ENCODE data around the gene FADS2.

The FADS2 gene

DNA sequence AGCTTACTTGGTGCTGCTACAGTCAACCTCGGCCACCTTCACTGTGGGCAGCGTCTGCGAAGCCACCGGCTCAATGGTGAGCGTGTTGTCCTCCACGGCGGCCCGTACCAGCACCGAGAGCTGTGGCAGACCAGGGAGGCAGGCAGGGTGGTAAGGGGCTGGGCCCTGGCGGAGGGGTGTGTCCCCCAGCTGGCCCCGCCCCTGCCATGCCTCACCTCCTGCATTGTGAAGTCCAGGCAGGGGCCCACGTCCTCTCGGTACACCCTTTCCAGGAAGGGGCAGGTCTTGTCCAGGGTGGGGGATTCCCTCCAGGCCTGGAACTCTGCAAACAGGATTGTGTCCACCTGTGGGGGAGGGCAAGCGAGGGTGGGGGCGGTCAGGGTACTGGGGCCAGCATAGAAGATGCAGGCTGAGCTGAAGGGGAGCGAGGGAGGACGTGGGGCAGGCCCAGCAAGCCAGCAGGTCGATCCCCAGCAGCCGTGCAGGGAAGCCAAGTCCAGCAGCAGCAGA is 76.5 kb downstream of the FADS2 start:
- Histone ChIP-seq H3K4me1 (no peaks in the 10 kb centered on the region), H3K27ac (no peak overlapping the region), H3K36me3 (peaks cover 0 to 61% (median 48%) of the 10 kb centered on the region in 3 donors), H3K4me3 (no peak overlapping the region), H3K27me3 (no peaks in the 10 kb centered on the region), H3K9me3 (no peaks in the 10 kb centered on the region)
- DNase-seq: no peak
- TF ChIP-seq, protein P1, sequence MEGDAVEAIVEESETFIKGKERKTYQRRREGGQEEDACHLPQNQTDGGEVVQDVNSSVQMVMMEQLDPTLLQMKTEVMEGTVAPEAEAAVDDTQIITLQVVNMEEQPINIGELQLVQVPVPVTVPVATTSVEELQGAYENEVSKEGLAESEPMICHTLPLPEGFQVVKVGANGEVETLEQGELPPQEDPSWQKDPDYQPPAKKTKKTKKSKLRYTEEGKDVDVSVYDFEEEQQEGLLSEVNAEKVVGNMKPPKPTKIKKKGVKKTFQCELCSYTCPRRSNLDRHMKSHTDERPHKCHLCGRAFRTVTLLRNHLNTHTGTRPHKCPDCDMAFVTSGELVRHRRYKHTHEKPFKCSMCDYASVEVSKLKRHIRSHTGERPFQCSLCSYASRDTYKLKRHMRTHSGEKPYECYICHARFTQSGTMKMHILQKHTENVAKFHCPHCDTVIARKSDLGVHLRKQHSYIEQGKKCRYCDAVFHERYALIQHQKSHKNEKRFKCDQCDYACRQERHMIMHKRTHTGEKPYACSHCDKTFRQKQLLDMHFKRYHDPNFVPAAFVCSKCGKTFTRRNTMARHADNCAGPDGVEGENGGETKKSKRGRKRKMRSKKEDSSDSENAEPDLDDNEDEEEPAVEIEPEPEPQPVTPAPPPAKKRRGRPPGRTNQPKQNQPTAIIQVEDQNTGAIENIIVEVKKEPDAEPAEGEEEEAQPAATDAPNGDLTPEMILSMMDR (IDR thresholded peaks at IDR 0.05): no peak
- intact Hi-C loops (cut with DNase I; ENCODE audit: low total_unique reads): no loop called here

DNA sequence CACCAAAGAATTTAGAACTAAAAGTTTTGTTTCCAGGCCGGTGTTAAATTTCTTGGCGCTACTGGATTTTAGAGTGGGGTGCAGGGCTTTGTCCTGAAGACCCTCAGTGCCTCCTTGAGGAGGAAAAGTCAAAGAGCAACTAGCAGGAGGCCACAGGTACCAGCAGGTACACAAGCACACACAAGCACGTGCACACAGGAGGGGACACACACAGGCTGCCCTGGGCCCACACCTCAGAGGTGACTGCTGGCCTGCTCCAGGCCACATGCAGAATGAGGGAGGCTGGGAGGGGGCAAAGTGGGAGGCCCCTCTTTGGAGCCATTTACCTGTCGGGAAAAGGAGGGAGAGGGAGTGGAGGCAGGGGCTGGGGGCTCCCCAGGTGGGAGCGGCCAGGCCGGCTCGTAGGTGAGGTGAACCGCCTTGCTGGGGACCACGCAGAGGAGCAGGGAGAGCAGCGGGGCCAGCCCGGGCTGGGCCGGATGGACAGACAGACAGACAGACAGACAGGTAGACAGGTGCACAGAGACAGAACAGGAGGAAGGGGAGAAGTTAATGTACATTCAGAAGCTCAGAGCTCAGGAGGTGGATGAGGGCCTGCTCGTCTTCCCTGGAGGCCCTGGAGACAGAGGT is 77.1 kb downstream of the FADS2 start:
- no peak for DNase-seq
- no peaks in the 10 kb centered on the region for H3K4me1 ChIP-seq
- no peaks in the 10 kb centered on the region for H3K27me3 ChIP-seq
- TF ChIP-seq, protein P1 (IDR thresholded peaks at IDR 0.05): no peak
- intact Hi-C loops (cut with DNase I; ENCODE audit: low total_unique reads): no loop called here
- H3K4me3 ChIP-seq: no peak overlapping the region
- H3K36me3 ChIP-seq: peaks cover 0 to 57% (median 48%) of the 10 kb centered on the region in 3 donors
- no peaks in the 10 kb centered on the region for H3K9me3 ChIP-seq
- no peak overlapping the region for H3K27ac ChIP-seq

DNA sequence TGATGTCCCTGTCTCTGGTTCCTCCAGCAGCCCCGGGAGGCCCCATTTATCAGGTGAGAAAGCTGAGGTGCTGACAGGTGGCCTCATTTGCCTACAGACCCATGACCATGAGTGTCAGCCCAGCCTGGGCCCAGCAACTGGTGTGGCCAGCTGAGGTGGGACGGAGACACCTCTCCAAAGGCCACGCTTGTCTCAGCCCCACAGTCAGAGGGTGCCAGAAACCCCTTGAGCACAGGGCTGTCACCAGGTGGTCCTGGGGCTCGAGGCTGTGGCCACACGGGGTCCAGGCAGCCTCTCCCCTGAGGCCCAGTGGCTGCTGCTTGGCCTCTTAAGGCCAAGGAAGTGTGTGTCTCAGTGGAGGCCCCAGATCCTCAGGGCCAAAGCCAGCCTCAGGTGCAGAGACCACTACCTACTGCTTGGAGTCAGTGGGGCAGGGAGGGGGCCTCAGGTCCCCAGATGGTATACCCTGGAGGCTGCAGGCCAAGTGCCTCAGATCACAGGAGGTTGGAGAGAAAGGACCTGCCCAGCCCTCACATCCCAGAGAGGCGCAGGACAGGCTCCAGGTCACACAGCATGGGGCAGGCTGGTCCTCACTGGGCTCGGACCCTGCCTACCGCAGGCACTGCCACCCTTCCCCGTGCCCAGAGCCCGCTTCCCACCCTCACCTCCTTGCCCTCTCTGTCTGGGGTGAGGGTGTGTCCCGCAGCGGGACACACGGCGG is 77.9 kb downstream of the FADS2 start:
- TF ChIP-seq, protein P1 (IDR thresholded peaks at IDR 0.05): no peak
- no peak overlapping the region for H3K27ac ChIP-seq
- intact Hi-C loops (cut with DNase I; ENCODE audit: low total_unique reads): no loop called here

DNA sequence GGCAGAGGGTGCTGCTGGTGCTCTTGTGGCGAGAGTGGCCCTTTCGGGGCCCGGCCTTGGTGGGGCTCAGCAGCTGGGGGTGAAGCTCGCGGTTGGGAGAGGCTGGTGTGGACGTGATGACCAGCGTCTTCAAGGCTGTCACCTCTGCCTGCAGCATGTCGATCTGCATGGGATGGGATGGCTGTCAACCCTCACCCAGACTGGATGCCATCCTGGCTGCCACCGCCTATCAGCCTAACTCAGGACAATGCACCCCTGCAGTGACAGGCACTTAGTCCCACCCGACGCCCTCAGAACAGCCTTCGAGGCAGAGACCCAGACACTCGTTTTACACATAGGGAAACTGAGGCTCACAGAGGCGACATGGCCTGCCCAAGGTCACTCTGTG is 78.4 kb downstream of the FADS2 start:
- H3K36me3 ChIP-seq: peaks cover 0 to 49% (median 41%) of the 10 kb centered on the region in 3 donors
- H3K27ac ChIP-seq: no peak overlapping the region
- H3K9me3 ChIP-seq: no peaks in the 10 kb centered on the region
- H3K27me3 ChIP-seq: no peaks in the 10 kb centered on the region
- no peak overlapping the region for H3K4me3 ChIP-seq
- intact Hi-C loops (cut with DNase I; ENCODE audit: low total_unique reads): no loop called here
- no peak for DNase-seq
- TF ChIP-seq, protein P1 (IDR thresholded peaks at IDR 0.05): no peak
- peaks cover 0 to 4% (median 0%) of the 10 kb centered on the region in 4 donors for H3K4me1 ChIP-seq

More for the DNA sequence above, 77.9 kb downstream of the FADS2 start:
- Histone ChIP-seq H3K27me3 (no peaks in the 10 kb centered on the region), H3K4me3 (no peak overlapping the region), H3K9me3 (no peaks in the 10 kb centered on the region), H3K36me3 (peaks cover 0 to 54% (median 46%) of the 10 kb centered on the region in 3 donors), H3K4me1 (peaks cover 0 to 4% (median 0%) of the 10 kb centered on the region in 4 donors)
- DNase-seq: no peak

DNA sequence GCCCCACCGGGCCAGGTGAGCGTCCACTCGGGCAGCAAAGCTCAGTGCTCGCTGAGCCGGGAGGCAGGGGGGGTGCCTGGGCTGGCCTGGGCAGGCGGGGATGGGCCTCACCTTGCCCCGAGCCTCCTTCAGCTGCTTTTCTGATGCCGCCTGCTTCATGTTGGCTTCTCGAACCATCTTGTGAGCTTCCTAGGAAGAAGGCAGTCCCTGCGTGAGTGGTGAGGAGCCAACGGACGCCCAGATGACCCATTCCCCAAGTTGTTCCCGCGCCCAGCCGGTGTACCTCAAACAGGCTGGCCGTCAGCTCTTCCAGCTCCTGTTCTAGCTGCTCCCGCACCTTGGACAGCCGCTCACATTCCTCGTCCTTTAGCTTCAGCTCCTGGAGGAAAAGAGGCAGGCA is 79.2 kb downstream of the FADS2 start:
- no peaks in the 10 kb centered on the region for H3K9me3 ChIP-seq
- DNase-seq: no peak
- no peaks in the 10 kb centered on the region for H3K27me3 ChIP-seq
- TF ChIP-seq, protein P1 (IDR thresholded peaks at IDR 0.05): no peak
- no peak overlapping the region for H3K27ac ChIP-seq
- H3K36me3 ChIP-seq: peaks cover 0 to 44% (median 40%) of the 10 kb centered on the region in 3 donors
- no peak overlapping the region for H3K4me3 ChIP-seq
- intact Hi-C loops (cut with DNase I; ENCODE audit: low total_unique reads): no loop called here
- peaks cover 0 to 11% (median 0%) of the 10 kb centered on the region in 4 donors for H3K4me1 ChIP-seq

Data from tibial artery (tissue), 4 donors.